Endometrial microvascular endothelial cells (primary cell): ENCODE results near the gene ISY1. TPM values are rescaled to one million over a fixed set of nuclear protein-coding genes. Genes with fewer than 3 reads are reported as not detected.
"Not testable (repeated sequence)": the region's sequence is repeated elsewhere in the genome, so short reads cannot be mapped to it uniquely, and the experiment has no call there.

ENCODE experiments used
- in situ Hi-C: cut with HindIII; loops from 2 replicates; pipeline ENCODE4 v1.10.0; 2017; ENCODE audit warnings: low sequenced_read_pairs, low pct_unique_long_range_greater_than_20kb; ENCODE audit errors: inconsistent ontology term
- total RNA-seq: library from RNA; depleted of rRNA; stranded (reverse); fragments of >200 nt; gene quantifications from one replicate; pipeline ENCODE4 v1.2.3, GENCODE V29; 2015; ENCODE audit errors: inconsistent ontology term

ISY1 gene
- total RNA-seq, 1 donor from 2014 or later = 24.8 TPM

GRCh38 chr3:129173725-129174124 is 12.9 kb upstream of the ISY1 start:
- in situ Hi-C loops = no loop called here

- in situ Hi-C loops = no loop called here
Measured at GRCh38 chr3:129173206-129173605, 12.3 kb upstream of the ISY1 start.

GRCh38 chr3:129166579-129167332 is 5.9 kb upstream of the ISY1 start:
- in situ Hi-C loops = no loop called here

GRCh38 chr3:129165594-129165993 is 4.7 kb upstream of the ISY1 start:
- in situ Hi-C loops = not testable (repeated sequence)

GRCh38 chr3:129164500-129164899 is 3.6 kb upstream of the ISY1 start:
- in situ Hi-C loops = no loop called here

- in situ Hi-C loops = no loop called here
Measured at GRCh38 chr3:129162729-129163579, 2.1 kb upstream of the ISY1 start.

GRCh38 chr3:129161860-129162271 is 1.0 kb upstream of the ISY1 start:
- in situ Hi-C loops = no loop called here

- in situ Hi-C loops = no loop called here
Measured at GRCh38 chr3:129144786-129145185, 16.1 kb downstream of the ISY1 start.

- in situ Hi-C loops = not testable (repeated sequence)
Measured at GRCh38 chr3:129141011-129141410, 19.9 kb downstream of the ISY1 start.

- in situ Hi-C loops = no loop called here
Measured at GRCh38 chr3:129139911-129140310, 21.0 kb downstream of the ISY1 start.

GRCh38 chr3:129136275-129136674 is 24.6 kb downstream of the ISY1 start:
- in situ Hi-C loops = not testable (repeated sequence)

GRCh38 chr3:129132097-129132866 is 28.6 kb downstream of the ISY1 start:
- in situ Hi-C loops = no loop called here

- in situ Hi-C loops = no loop called here
Measured at GRCh38 chr3:129131465-129132088, 29.3 kb downstream of the ISY1 start.

GRCh38 chr3:129130291-129130813 is 30.5 kb downstream of the ISY1 start:
- in situ Hi-C loops = no loop called here

- in situ Hi-C loops = loop anchor here (10.0 kb wide), 1 partner anchor 134 kb away; the partner anchor contains the start of gene CFAP92
Measured at GRCh38 chr3:129128357-129129155, 32.3 kb downstream of the ISY1 start.

- in situ Hi-C loops = loop anchor here (10.0 kb wide), 1 partner anchor 132 kb away; the partner anchor contains the start of gene CFAP92
Measured at GRCh38 chr3:129126726-129127280, 34.1 kb downstream of the ISY1 start.

GRCh38 chr3:129123314-129124060 is 37.4 kb downstream of the ISY1 start:
- in situ Hi-C loops = loop anchor here (10.0 kb wide), 1 partner anchor 129 kb away; the partner anchor contains the start of gene CFAP92
